Endothelial cell of umbilical vein (primary cell): ENCODE results near the gene UNC50. TPM values are rescaled to one million over a fixed set of nuclear protein-coding genes. Genes with fewer than 3 reads are reported as not detected.

Experiments
- BruUV-seq: library from RNA; stranded (reverse); fragments of 400-500 nt; replicated peaks from 2 replicates; lab custom pipeline; 2021; lab: Mats Ljungman, UMichigan
- CTCF ChIA-PET: fragments of 300-600, 350-600 bp; sonication (Branson Sonifier 250); formaldehyde crosslinking; loops from one replicate; lab custom pipeline; 2021; ENCODE audit warnings: antibody characterized with exemption, inconsistent platforms; lab: Charles Lee
- POLR2A ChIA-PET: fragments of 300-600, 350-600 bp; sonication (Branson Sonifier 250); formaldehyde crosslinking; loops from one replicate; lab custom pipeline; 2021; ENCODE audit warnings: antibody characterized with exemption, inconsistent platforms; lab: Charles Lee
- DNase-seq: peaks from one replicate; pipeline ENCODE4 v3.0.0-alpha.2; 2011; ENCODE audit warnings: low read depth, low spot score
- FAIRE-seq: peaks from 2 replicates; lab custom pipeline; 2011; peaks lifted over from hg19 to GRCh38; lab: Jason Lieb, UNC
- H2AFZ ChIP-seq: 2 replicates; pipeline ENCODE4 v1.6.0; 2012; ENCODE audit warnings: low read depth, low read length, control low read depth, inconsistent platforms
- H3K27ac ChIP-seq: 2 replicates; pipeline ENCODE4 v1.5.1; 2011; ENCODE audit warnings: low read depth, mild to moderate bottlenecking, control low read depth, low read length, moderate library complexity; ENCODE audit not compliant: insufficient read depth
- H3K27me3 ChIP-seq, 2 experiments: 2 replicates each; pipeline versions ENCODE4 v1.6.0 to v1.6.1; 2011; ENCODE audit warnings: low read length in 2 of 2, mixed read lengths in 1 of 2; ENCODE audit not compliant: control insufficient read depth in 2 of 2, insufficient read depth in 2 of 2
- H3K36me3 ChIP-seq, 2 experiments: 2 replicates in 1 of 2; 3 replicates in 1 of 2; pipeline ENCODE4 v1.5.1; 2011; ENCODE audit warnings: low read length in 2 of 2, mild to moderate bottlenecking in 1 of 2, moderate library complexity in 1 of 2; ENCODE audit not compliant: control insufficient read depth in 2 of 2, insufficient read depth in 2 of 2; ENCODE audit errors: extremely low read depth in 1 of 2
- H3K4me1 ChIP-seq: 3 replicates; pipeline ENCODE4 v1.5.1; 2011; ENCODE audit warnings: mild to moderate bottlenecking, low read length; ENCODE audit not compliant: control insufficient read depth, insufficient read depth; ENCODE audit errors: extremely low read depth
- H3K4me2 ChIP-seq: 2 replicates; pipeline ENCODE4 v1.6.1; 2011; ENCODE audit warnings: low read length, control low read depth, mixed read lengths; ENCODE audit not compliant: insufficient read depth
- H3K4me3 ChIP-seq, 3 experiments: fragments of 200-600 bp in 1 of 3; sonication (generic), shearing (Covaris generic) in 1 of 3; replicated peaks in 1 of 3; 2 replicates each; pipeline ENCODE4 v1.5.1; 2011 to 2016; ENCODE audit warnings: control low read depth in 3 of 3, low read length in 3 of 3, mild to moderate bottlenecking in 2 of 3, inconsistent platforms in 1 of 3, low read depth in 1 of 3, moderate library complexity in 1 of 3; ENCODE audit not compliant: insufficient read depth in 1 of 3
- H3K79me2 ChIP-seq: 2 replicates; pipeline ENCODE4 v1.6.0; 2012; ENCODE audit warnings: low read length, inconsistent platforms; ENCODE audit not compliant: control insufficient read depth, insufficient read depth
- H3K9ac ChIP-seq: replicated peaks from 2 replicates; pipeline ENCODE3; 2011; ENCODE audit warnings: low read length, control low read depth; ENCODE audit not compliant: insufficient read depth; ENCODE audit errors: extremely low read depth
- H3K9me1 ChIP-seq: replicated peaks from 3 replicates; pipeline ENCODE4 v1.6.0; 2011; ENCODE audit warnings: mild to moderate bottlenecking, low read length; ENCODE audit not compliant: control insufficient read depth, insufficient read depth; ENCODE audit errors: extremely low read depth
- H3K9me3 ChIP-seq: replicated peaks from 2 replicates; pipeline ENCODE4 v1.5.1; 2012; ENCODE audit warnings: low read length, inconsistent platforms; ENCODE audit not compliant: control insufficient read depth, insufficient read depth
- H4K20me1 ChIP-seq: replicated peaks from 2 replicates; pipeline ENCODE3; 2011; ENCODE audit warnings: mild to moderate bottlenecking, low read length; ENCODE audit not compliant: control insufficient read depth, insufficient read depth; ENCODE audit errors: extremely low read depth
- EZH2 ChIP-seq: IDR thresholded peaks from 2 replicates; pipeline ENCODE4 v1.6.1; 2012; ENCODE audit warnings: borderline replicate concordance, low read depth, mild to moderate bottlenecking, moderate library complexity, low read length, inconsistent platforms; ENCODE audit not compliant: severe bottlenecking
- FOS ChIP-seq: IDR thresholded peaks from 2 replicates; pipeline ENCODE4 v1.6.1; 2011; ENCODE audit warnings: mild to moderate bottlenecking, low read length, moderate library complexity, borderline replicate concordance; ENCODE audit not compliant: insufficient read depth
- GATA2 ChIP-seq: IDR thresholded peaks from 2 replicates; pipeline ENCODE4 v1.7.0; 2011; ENCODE audit warnings: low read depth, mild to moderate bottlenecking, moderate library complexity, mixed read lengths, low read length; ENCODE audit not compliant: insufficient read length, insufficient read depth
- JUN ChIP-seq: IDR thresholded peaks from 2 replicates; pipeline ENCODE4 v1.6.1; 2011; ENCODE audit warnings: borderline replicate concordance, low read depth; ENCODE audit not compliant: insufficient read length, insufficient read depth
- MYC ChIP-seq: IDR thresholded peaks from one replicate; pipeline ENCODE4 v1.6.1; 2011; ENCODE audit warnings: mild to moderate bottlenecking, low read depth, low read length
- POLR2A ChIP-seq: IDR thresholded peaks from 2 replicates; pipeline ENCODE4 v1.6.1; 2012; ENCODE audit warnings: low read depth, mild to moderate bottlenecking, control low read depth, low read length
- dilution Hi-C: fragments of 300-500 bp; cut with MboI; formaldehyde crosslinking; loops from one replicate; pipeline ENCODE4 v1.15.0; 2019; ENCODE audit warnings: low sequenced_read_pairs; ENCODE audit not compliant: extremely low pct_ligation_motif_present
- intact Hi-C: fragments of 100-400 bp; cut with micrococcal nuclease; formaldehyde crosslinking; loops from one replicate; pipeline ENCODE4 v1.10.0; 2022
- polyA plus RNA-seq, 4 experiments: library from polyadenylated mRNA; depleted of rRNA in 3 of 4; stranded (reverse) in 3 of 4; unstranded in 1 of 4; fragments of >200 nt; gene quantifications; 2 replicates each; pipeline versions ENCODE4 v1.2.1 to v1.2.3, GENCODE V29; 2011 to 2012; ENCODE audit warnings: missing spikeins in 1 of 4
- total RNA-seq: library from RNA; stranded (reverse); gene quantifications from 2 replicates; pipeline ENCODE4 v1.2.3, GENCODE V29; 2021
- TF ChIP-seq, protein P1 (sequence below): IDR thresholded peaks from 2 replicates; pipeline ENCODE4 v1.6.1; 2011; ENCODE audit not compliant: insufficient read depth, insufficient read length
- TF ChIP-seq, protein P2 (sequence below), 2 donors: IDR thresholded peaks; 1 replicate in 1 of 2; 2 replicates in 1 of 2; pipeline ENCODE4 v1.5.1; 2011; ENCODE audit warnings: low read length in 2 of 2, mild to moderate bottlenecking in 2 of 2, moderate library complexity in 2 of 2, control low read depth in 1 of 2, inconsistent platforms in 1 of 2, low read depth in 1 of 2; ENCODE audit not compliant: insufficient read depth in 1 of 2; ENCODE audit errors: extremely low read depth in 1 of 2

The UNC50 gene
- total and polyA plus RNA-seq, 2 donors (not counting 3 experiments of a cell fraction or from before 2014, with no cell fraction given): 33.5 to 56.6 TPM

DNA sequence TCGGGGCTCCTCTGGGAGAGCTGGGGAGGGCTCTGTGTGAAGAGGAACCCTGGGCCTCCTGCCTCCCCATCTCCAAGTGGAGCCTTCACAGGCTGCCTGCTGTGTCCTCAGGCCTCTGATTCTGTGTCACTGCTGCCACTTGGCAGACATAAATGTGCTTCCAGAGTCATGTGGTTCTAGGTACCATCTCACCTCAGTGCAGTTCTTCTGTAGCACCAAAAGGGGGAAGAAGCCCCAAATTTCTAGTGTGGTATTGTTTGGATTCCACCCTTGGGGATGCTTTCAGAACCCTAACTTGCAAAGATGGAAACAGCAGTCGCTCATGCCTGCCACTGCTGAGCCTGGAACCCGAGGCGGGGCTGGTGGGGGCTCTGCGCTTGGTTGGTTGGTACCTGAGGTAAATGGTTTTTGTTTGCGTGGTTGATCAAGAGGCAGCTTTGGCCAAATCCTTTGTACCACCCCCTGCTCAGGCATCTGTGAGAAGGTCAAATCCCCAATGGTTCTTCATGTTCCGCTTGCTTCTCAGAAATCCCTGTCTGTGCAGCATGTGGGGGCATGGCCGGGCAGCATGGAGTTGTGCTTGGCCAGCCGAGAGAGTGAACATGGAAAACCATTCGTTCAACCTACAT, 27.6 kb upstream of the UNC50 start:
- H3K4me2 ChIP-seq: no peak overlapping the region
- ChIA-PET CTCF (interaction anchor here (3.5 kb wide), 1 partner anchor 12 kb away, joined by 14 read pairs; no protein-coding TSS in a partner anchor), POLR2A (no interaction called here)
- H4K20me1 ChIP-seq: no peaks in the 10 kb centered on the region
- no peak overlapping the region for H3K27ac ChIP-seq
- no peaks in the 10 kb centered on the region for H3K27me3 ChIP-seq
- no peaks in the 10 kb centered on the region for H3K9me1 ChIP-seq
- H3K36me3 ChIP-seq: peaks cover 0 to 12% of the 10 kb centered on the region in 2 experiments
- TF ChIP-seq POLR2A (no peak), FOS (no peak), MYC (no peak), EZH2 (no peak)
- TF ChIP-seq, protein P1, sequence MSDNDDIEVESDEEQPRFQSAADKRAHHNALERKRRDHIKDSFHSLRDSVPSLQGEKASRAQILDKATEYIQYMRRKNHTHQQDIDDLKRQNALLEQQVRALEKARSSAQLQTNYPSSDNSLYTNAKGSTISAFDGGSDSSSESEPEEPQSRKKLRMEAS: no peak
- H3K4me1 ChIP-seq: no peaks in the 10 kb centered on the region
- DNase-seq (no peak), FAIRE-seq (no peak)
- H3K9me3 ChIP-seq: no peaks in the 10 kb centered on the region
- dilution Hi-C loops: no loop called here
- H3K9ac ChIP-seq: no peak overlapping the region
- H2AFZ ChIP-seq: no peak overlapping the region
- intact Hi-C loops: no loop called here
- H3K4me3 ChIP-seq: no peak overlapping the region
- BruUV-seq: no TSS peak
- H3K79me2 ChIP-seq: no peaks in the 10 kb centered on the region

DNA sequence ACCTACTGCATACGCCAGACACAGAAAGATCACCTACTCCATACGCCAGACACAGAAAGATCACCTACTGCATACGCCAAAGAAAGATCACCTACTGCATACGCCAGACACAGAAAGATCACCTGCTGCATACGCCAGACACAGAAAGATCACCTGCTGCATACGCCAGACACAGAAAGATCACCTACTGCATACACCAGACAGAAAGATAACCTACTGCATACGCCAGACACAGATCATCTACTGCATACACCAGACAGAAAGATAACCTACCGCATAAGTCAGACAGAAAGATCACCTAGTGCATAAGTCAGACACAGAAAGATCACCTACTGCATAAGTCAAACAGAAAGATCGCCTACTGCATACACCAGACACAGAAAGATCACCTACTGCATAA, 25.9 kb upstream of the UNC50 start:
- no peaks in the 10 kb centered on the region for H3K9me3 ChIP-seq
- H3K9me1 ChIP-seq: no peaks in the 10 kb centered on the region
- no peak overlapping the region for H3K9ac ChIP-seq
- peaks cover 0 to 7% of the 10 kb centered on the region in 2 experiments for H3K36me3 ChIP-seq
- H3K4me2 ChIP-seq: no peak overlapping the region
- ChIA-PET CTCF (interaction anchor here (3.5 kb wide), 1 partner anchor 13 kb away, joined by 14 read pairs; no protein-coding TSS in a partner anchor), POLR2A (no interaction called here)
- dilution Hi-C loops: no loop called here
- no peak overlapping the region for H2AFZ ChIP-seq
- H3K27ac ChIP-seq: no peak overlapping the region
- intact Hi-C loops: no loop called here
- no peaks in the 10 kb centered on the region for H3K4me1 ChIP-seq
- no peaks in the 10 kb centered on the region for H3K27me3 ChIP-seq
- TF ChIP-seq FOS (no peak), JUN (no peak), EZH2 (no peak), GATA2 (no peak), MYC (no peak)
- TF ChIP-seq, protein P2, sequence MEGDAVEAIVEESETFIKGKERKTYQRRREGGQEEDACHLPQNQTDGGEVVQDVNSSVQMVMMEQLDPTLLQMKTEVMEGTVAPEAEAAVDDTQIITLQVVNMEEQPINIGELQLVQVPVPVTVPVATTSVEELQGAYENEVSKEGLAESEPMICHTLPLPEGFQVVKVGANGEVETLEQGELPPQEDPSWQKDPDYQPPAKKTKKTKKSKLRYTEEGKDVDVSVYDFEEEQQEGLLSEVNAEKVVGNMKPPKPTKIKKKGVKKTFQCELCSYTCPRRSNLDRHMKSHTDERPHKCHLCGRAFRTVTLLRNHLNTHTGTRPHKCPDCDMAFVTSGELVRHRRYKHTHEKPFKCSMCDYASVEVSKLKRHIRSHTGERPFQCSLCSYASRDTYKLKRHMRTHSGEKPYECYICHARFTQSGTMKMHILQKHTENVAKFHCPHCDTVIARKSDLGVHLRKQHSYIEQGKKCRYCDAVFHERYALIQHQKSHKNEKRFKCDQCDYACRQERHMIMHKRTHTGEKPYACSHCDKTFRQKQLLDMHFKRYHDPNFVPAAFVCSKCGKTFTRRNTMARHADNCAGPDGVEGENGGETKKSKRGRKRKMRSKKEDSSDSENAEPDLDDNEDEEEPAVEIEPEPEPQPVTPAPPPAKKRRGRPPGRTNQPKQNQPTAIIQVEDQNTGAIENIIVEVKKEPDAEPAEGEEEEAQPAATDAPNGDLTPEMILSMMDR (IDR thresholded peaks at IDR 0.05; ENCODE audit: extremely low read depth in 1 of 2, insufficient read depth in 1 of 2, low read depth in 1 of 2, low read length in 2 of 2): no peak
- BruUV-seq: no TSS peak
- H4K20me1 ChIP-seq: no peaks in the 10 kb centered on the region
- FAIRE-seq (no peak), DNase-seq (no peak)
- no peaks in the 10 kb centered on the region for H3K79me2 ChIP-seq
- H3K4me3 ChIP-seq: no peak overlapping the region
